ENCODE measurements around the gene ZNF540. TPM values are rescaled to one million over a fixed set of nuclear protein-coding genes. Genes with fewer than 3 reads are reported as not detected.

The ZNF540 gene
- total and polyA plus RNA-seq, 9 of the 15 experiments (the other 6 are each of a cell fraction or from before 2014, with no cell fraction given) = 0.20 to 0.95 (median 0.44) TPM

DNA sequence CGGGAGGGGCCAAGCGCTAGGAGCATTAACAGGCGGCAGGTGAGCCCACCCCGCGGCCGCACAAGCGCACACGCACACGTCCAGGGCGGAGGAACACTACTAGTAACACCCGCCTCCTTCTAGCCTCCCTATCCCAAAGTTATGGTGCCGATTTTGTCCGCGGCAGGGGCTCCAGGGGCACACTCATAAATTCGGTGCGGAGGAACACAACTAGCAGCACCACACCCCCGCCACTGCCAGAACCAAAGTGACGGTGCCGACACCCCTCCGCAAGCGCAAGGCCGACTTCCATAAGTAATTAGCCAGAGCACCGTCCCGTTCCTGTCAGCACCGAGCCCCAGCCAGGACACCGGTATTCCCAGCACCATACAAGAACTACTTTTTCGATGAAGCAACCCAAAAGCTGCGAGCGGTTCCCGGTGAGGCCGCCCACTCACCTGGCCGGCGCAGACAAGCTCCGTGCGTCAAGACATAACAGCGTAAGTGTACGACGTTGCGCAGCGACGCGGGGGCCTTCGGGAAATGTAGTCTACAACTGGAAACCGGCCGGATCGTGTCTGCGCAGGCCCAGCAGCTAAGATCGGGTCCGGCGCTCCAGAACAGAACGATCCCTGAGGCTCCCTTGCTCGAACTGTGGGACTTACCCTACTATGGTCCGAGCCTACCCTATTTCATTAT, at the start of gene ZNF540, which contains the start of gene ZNF571 (continued):
- TF ChIP-seq, protein P1, sequence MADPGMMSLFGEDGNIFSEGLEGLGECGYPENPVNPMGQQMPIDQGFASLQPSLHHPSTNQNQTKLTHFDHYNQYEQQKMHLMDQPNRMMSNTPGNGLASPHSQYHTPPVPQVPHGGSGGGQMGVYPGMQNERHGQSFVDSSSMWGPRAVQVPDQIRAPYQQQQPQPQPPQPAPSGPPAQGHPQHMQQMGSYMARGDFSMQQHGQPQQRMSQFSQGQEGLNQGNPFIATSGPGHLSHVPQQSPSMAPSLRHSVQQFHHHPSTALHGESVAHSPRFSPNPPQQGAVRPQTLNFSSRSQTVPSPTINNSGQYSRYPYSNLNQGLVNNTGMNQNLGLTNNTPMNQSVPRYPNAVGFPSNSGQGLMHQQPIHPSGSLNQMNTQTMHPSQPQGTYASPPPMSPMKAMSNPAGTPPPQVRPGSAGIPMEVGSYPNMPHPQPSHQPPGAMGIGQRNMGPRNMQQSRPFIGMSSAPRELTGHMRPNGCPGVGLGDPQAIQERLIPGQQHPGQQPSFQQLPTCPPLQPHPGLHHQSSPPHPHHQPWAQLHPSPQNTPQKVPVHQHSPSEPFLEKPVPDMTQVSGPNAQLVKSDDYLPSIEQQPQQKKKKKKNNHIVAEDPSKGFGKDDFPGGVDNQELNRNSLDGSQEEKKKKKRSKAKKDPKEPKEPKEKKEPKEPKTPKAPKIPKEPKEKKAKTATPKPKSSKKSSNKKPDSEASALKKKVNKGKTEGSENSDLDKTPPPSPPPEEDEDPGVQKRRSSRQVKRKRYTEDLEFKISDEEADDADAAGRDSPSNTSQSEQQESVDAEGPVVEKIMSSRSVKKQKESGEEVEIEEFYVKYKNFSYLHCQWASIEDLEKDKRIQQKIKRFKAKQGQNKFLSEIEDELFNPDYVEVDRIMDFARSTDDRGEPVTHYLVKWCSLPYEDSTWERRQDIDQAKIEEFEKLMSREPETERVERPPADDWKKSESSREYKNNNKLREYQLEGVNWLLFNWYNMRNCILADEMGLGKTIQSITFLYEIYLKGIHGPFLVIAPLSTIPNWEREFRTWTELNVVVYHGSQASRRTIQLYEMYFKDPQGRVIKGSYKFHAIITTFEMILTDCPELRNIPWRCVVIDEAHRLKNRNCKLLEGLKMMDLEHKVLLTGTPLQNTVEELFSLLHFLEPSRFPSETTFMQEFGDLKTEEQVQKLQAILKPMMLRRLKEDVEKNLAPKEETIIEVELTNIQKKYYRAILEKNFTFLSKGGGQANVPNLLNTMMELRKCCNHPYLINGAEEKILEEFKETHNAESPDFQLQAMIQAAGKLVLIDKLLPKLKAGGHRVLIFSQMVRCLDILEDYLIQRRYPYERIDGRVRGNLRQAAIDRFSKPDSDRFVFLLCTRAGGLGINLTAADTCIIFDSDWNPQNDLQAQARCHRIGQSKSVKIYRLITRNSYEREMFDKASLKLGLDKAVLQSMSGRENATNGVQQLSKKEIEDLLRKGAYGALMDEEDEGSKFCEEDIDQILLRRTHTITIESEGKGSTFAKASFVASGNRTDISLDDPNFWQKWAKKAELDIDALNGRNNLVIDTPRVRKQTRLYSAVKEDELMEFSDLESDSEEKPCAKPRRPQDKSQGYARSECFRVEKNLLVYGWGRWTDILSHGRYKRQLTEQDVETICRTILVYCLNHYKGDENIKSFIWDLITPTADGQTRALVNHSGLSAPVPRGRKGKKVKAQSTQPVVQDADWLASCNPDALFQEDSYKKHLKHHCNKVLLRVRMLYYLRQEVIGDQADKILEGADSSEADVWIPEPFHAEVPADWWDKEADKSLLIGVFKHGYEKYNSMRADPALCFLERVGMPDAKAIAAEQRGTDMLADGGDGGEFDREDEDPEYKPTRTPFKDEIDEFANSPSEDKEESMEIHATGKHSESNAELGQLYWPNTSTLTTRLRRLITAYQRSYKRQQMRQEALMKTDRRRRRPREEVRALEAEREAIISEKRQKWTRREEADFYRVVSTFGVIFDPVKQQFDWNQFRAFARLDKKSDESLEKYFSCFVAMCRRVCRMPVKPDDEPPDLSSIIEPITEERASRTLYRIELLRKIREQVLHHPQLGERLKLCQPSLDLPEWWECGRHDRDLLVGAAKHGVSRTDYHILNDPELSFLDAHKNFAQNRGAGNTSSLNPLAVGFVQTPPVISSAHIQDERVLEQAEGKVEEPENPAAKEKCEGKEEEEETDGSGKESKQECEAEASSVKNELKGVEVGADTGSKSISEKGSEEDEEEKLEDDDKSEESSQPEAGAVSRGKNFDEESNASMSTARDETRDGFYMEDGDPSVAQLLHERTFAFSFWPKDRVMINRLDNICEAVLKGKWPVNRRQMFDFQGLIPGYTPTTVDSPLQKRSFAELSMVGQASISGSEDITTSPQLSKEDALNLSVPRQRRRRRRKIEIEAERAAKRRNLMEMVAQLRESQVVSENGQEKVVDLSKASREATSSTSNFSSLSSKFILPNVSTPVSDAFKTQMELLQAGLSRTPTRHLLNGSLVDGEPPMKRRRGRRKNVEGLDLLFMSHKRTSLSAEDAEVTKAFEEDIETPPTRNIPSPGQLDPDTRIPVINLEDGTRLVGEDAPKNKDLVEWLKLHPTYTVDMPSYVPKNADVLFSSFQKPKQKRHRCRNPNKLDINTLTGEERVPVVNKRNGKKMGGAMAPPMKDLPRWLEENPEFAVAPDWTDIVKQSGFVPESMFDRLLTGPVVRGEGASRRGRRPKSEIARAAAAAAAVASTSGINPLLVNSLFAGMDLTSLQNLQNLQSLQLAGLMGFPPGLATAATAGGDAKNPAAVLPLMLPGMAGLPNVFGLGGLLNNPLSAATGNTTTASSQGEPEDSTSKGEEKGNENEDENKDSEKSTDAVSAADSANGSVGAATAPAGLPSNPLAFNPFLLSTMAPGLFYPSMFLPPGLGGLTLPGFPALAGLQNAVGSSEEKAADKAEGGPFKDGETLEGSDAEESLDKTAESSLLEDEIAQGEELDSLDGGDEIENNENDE (IDR thresholded peaks at IDR 0.05; ENCODE audit: low read depth, low read length) = no peak
- TF ChIP-seq, protein P2, sequence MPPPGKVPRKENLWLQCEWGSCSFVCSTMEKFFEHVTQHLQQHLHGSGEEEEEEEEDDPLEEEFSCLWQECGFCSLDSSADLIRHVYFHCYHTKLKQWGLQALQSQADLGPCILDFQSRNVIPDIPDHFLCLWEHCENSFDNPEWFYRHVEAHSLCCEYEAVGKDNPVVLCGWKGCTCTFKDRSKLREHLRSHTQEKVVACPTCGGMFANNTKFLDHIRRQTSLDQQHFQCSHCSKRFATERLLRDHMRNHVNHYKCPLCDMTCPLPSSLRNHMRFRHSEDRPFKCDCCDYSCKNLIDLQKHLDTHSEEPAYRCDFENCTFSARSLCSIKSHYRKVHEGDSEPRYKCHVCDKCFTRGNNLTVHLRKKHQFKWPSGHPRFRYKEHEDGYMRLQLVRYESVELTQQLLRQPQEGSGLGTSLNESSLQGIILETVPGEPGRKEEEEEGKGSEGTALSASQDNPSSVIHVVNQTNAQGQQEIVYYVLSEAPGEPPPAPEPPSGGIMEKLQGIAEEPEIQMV (tag; conservative IDR thresholded peaks at IDR 0.05; ENCODE audit: low read depth) = no peak
- no peak for TF ChIP-seq TEAD1 (CRISPR knock-in tag; IDR thresholded peaks at IDR 0.05)
- no peak for TF ChIP-seq ZNF239 (CRISPR knock-in tag; IDR thresholded peaks at IDR 0.05)
- TF ChIP-seq, protein P3, sequence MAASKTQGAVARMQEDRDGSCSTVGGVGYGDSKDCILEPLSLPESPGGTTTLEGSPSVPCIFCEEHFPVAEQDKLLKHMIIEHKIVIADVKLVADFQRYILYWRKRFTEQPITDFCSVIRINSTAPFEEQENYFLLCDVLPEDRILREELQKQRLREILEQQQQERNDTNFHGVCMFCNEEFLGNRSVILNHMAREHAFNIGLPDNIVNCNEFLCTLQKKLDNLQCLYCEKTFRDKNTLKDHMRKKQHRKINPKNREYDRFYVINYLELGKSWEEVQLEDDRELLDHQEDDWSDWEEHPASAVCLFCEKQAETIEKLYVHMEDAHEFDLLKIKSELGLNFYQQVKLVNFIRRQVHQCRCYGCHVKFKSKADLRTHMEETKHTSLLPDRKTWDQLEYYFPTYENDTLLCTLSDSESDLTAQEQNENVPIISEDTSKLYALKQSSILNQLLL (CRISPR knock-in tag; IDR thresholded peaks at IDR 0.05; ENCODE audit: borderline replicate concordance) = no peak
- TF ChIP-seq, protein P4, sequence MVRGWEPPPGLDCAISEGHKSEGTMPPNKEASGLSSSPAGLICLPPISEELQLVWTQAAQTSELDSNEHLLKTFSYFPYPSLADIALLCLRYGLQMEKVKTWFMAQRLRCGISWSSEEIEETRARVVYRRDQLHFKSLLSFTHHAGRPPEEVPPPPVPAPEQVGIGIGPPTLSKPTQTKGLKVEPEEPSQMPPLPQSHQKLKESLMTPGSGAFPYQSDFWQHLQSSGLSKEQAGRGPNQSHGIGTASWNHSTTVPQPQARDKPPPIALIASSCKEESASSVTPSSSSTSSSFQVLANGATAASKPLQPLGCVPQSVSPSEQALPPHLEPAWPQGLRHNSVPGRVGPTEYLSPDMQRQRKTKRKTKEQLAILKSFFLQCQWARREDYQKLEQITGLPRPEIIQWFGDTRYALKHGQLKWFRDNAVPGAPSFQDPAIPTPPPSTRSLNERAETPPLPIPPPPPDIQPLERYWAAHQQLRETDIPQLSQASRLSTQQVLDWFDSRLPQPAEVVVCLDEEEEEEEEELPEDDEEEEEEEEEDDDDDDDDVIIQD (CRISPR knock-in tag; IDR thresholded peaks at IDR 0.05) = no peak
- no peak for TF ChIP-seq NEUROD1 (IDR thresholded peaks at IDR 0.05; ENCODE audit: borderline replicate concordance, low read depth, low read length, partially characterized antibody)
- no peak; the same call in 1 of the 2 replicates for TF ChIP-seq MTA1 (IDR thresholded peaks at IDR 0.05; ENCODE audit: borderline replicate concordance)
- 0 out of 2 replicates have a peak, but pooled peaks have one; percentile 29 for TF ChIP-seq TARDBP (IDR thresholded peaks at IDR 0.05)
- TF ChIP-seq KDM2B (CRISPR knock-in tag; IDR thresholded peaks at IDR 0.05) = peak; percentile 53; the same call in 1 of the 2 replicates

Data from K562 (cell line).